HG03442 (cell line): ENCODE results near the gene NHERF2.
A peak's percentile ranks its signal among the peaks of the same experiment; 100 is the strongest.

Source experiments
- ATAC-seq: cut with Tn5 transposase; IDR thresholded peaks from one replicate; pipeline ENCODE4 v1.9.1; 2021; ENCODE audit warnings: mild to moderate bottlenecking, moderate library complexity; ENCODE audit not compliant: unreplicated experiment

The NHERF2 gene

DNA sequence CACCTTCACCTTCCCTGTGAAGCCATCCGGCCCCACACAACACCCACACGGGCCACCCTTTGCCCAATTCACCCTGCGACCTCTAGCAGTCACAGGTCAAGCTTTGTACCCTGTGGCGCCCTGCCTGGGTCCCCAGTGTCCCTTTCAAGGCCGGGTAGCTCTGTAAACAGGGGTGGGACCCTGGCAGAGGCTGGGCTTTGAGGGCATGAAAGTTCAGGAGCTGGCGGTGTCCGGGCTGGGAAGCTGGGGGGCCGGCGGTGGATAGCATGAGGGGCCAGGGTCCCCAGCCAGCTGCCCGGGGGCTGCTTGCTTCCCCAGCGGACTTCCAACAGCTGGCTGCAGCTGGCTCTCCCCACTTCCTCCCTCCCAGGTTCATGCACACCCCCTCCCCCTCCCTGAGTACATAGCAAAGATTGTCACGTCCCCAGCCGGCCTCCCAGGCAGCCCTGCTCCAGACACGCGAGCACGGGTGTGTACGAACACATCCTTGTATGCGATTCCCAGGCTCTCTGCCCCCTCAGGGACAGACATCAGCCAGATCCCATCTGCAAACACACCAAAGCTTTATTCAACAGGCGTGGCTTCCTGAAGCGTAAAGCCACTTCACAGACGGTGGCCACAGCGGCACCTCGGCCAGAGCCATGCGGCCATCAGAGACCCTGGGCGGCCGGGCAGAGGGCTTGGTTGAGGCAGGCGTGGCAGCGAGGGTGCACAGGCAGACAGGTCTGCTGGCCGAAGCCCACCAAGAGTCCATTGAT, 12.8 kb downstream of the NHERF2 start:
- no peak for ATAC-seq

DNA sequence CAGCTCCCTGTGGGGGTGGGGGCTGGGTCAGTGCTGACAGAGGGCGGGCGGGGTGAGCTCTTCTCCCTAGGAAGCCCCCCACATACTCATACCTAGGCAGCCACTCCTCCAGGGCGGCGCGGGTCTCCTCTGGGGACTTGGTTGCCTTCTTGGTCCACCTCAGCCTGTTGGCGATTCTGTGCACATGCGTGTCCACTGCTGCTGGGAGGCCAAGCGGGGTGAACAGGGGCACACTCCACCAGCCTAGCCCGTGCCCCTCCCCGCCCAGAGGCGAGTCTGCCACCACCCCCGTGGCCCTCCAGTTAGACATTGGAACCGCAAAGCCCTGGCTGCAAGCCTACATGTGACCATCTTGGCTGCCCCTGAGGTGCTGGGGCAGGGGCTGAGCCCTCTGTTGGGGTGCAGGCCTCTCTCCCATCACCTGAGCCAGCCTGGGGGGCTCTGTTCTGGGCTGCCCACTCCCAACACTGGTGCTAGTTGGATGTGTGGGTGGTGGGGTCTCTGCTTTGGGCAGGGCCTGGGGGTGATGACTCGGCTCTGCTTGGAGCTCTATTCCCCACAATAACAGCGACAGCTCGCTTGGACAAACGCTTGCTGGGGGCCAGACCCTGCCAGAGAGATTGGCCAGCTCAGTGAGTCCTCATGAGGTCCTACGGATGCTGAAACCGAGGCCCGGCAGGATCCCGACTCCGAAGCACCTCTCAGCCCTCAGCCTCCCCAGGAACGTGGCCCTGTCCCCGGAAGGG, 13.5 kb downstream of the NHERF2 start:
- no peak for ATAC-seq

DNA sequence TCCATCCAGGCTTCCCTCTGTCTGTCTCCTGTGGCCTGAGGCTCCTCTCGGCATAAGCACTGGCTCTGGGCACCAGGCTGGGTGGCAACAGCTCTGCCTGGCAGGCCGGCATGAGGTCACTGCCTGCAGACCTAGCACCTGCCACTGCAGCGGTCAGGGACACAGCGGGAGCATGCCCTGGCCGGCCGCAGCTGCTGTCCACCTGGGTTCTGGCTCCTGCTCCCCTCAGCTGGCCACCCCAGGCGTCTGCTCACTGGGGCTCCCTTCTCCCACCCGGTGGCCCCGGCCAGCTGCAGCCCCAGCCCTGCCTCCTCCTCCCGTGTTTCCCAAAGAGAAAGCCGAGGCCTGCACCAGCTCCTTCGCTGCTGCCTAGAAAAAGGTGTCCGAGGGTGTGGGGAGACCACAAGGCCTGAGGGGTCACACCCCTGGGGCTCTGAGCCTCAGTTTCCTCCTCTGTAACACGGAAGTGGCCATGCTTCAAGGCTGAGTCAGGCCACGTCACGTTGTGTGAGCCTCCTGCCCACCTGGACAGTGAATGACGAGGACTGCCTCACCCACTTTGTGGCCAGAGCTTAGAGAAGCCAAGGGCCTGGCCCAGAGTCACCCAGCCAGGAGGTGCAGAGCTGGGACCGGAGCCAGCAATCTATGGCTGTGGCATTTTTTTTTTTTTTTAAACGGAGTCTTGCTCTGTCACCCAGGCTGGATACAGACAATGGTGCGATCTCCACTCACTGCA, 14.3 kb downstream of the NHERF2 start:
- ATAC-seq: no peak

DNA sequence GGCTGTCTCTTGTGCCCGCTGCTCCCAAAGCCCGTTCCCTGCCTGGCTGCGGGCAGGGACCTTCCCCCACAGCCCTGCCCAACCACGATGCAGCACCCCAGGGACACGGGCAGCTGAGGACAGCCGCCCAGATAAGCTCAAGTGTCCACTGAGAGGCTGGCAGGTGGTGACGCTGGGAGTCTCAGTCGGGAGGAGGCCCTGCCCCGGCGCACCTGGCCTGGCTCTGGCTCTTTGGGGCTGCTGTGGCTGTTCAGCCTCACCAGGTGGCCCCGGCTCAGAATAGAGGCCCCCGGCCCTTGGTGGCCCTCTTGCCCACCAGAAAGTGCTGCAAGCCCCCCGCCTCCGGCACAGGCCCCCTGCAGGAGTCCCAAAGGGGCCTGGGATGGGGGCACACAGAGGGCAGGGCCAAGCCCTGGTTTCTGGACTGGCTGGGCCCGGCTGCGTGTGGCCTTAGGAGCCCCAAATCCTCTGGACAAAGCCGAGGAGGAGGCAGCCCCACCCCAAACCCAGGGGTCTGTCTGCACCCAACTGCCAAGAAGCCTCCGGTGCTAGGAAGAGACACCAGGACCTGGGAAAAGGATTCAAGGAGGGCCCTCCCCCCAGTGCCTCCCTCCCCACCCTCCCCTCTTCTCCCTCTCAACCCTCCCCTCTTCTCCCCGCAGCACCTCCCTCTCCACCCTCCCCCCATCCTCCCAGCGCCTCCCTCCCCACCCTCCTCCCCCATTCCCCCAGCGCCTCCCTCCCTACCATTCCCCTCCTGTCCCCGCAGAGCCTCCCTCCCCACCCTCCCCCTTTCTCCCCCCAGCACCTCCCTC, 15.7 kb downstream of the NHERF2 start:
- no peak for ATAC-seq

DNA sequence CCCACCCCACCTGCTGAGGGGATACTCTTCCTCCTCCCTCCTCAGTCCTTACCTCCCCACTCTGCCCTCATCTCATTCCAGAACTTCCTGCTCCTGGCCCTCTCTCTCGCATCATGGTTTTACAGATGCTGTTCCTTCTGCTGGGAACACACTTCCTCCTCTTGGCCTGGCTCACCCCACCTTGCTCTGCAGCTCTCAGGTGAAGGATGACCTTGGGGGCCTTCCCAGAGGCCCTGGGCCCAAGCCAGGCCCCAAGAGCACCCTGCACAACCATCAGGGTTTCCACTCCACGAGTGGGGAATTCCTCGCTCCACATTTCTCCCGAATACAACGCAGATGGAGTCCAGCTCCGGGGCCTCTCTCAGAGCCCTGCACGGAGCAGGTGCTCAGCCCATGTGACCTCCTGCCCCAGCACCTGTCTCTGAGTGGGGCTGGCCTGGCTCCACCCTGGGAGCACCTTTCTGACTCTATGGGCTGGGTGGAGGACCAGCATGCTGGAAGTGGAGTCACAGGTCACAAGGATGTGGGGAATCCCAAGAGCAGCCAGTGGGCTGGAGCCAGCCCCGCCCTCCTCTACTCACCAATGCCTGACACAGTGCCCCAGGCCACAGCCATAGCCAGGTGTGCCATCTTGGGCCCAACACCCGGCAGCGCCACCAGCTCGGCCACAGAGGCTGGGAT, 16.4 kb downstream of the NHERF2 start:
- ATAC-seq: no peak

DNA sequence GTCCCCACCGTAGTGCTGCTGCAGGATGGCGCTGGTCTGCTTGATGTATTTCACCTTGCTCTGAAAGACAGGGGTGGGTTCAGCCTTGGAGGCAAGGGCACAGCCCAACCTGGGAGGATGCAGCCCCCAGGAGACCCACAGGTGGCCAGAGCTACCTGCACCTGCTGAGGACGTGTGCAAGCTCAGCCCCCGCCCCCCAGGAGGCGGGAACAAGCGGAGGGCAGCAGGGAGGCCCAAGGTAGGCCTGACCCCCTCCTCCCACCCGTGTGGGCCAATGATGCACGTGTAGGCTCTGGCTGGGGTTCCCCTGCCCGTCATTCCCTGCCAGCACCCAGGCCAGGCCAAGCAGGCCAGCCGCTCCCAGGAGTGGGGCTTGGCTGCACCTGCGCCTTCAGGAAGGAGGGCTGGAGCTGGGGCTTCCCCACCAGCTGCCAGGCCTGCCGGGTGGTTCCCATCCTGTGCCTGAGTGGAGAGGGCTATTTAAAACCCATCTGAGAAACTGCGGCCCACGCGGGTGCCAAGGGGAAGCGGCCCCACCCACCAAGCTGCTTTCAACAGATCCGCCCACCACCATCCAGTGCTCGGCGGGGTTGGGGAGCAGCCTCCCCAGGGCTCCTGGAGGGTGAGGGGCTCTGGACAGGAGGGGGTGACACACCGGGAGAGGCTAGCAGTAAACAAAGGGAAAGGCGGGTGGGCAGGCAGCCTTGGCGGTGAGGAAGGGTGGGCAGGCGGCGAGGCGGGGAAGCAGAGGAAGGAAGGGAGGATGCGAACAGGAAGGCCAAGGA, 17.2 kb downstream of the NHERF2 start:
- ATAC-seq: no peak

- ATAC-seq: no peak
Observed at GRCh38 chr16:2044541-2044940, 17.8 kb downstream of the NHERF2 start.

DNA sequence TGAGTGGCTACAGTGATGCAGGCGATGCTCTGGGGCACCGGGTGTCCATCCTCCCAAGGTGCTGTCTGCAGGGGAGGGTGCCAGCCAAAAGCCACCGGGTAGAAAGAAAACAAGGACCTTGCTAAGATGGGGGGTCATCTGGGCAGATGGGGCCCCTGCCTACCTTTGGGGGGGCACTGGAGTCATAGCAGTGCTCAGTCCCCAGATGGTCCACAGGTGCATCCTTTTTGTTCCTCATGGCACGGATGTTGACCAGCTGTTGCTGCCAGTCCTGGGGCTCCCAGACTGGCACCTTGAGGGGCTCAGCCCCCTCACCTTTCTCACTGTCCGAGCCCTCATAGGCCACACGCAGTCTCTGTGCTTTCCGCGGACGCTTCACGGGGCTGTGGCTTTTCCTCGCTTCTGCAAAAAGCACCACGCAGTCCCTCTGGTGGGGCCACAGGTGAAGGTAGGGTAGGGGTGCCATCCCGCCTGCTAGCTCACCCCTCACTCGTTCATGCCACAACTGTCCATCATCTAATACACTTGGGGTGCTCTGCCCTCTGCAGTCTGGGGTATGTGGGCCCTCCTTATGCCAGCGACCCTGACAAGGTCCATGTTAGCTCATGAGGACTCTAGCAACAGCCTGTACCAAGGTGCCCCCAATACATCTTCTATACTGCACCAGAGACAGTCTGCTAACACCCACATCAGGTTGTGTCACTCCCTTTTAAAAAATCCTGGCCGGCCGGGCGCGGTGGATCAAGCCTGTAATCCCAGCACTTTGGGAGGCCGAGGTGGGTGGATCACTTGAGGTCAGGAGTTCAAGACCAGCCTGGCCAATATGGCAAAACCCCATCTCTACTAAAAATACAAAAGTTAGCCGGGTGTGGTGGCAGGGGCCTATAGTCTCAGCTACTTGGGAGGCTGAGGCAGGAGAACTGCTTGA, 19.5 kb downstream of the NHERF2 start:
- ATAC-seq: no peak

GRCh38 chr16:2046893-2047329, 20.2 kb downstream of the NHERF2 start:
- no peak for ATAC-seq

DNA sequence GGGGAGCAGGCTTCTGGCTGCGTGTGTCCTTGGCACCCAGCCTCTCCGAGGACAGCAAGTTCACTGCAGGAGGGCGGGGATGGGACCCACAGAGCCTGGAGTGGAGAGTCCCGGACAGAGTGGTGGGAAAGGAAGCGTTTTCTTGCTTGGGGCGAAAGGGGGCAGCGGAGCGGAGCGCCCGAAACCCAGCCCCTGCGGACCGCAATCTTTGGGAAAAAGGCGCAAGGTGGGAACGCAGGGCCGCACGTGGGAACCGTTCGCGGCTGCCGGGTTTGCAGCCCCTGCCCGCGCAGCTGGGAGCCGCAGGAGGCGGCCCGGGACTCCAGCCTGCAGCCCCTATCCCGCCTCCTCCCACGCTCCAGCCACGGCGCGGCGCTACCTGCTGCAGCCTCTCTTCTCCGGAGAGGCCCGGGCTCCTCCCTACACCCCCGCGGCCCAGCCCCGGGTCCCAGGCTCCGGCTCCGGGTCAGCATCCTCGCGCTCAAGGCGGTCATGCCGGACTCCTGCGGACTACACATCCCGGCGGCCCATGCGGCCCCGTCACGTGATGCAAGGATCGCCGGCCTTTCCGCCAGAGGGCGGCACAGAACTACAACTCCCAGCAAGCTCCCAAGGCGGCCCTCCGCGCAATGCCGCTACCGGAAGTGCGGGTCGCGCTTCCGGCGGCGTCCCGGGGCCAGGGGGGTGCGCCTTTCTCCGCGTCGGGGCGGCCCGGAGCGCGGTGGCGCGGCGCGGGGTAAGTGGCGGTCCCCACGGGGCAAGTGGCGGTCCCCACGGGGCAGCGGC, 20.8 kb downstream of the NHERF2 start, which contains the start of the genes NTHL1 and TSC2:
TSS of gene NTHL1 (minus strand) at position 505 of the 786 bp plus-strand sequence. CDS start at position 494, 11 bp downstream.
TSS of gene TSC2 (plus strand) at position 656 of the 786 bp plus-strand sequence. CDS start 631 bp downstream, outside the sequence.
- ATAC-seq: peak; percentile 88

DNA sequence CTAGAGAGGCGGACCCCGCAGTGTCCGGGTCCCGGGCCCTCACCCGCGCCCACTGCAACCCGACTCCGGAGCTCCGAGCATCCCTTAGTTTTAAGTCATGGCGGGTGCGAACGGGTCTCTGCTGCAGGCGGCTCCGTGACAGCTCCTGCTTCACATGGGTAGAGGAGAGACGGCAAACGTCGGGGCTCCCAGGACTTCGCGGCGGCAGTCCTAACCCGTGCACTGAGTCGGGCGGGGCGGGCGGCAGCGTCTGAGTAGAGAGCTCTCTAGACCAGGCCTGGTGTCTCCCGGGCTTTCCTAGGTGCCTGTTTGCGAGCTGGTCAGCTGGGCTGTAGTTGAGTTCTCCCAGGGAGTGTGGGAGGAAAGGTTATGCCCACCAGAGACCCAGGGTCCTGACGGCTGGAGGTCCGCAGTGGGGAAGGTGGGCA, 21.4 kb downstream of the NHERF2 start:
- ATAC-seq: no peak

DNA sequence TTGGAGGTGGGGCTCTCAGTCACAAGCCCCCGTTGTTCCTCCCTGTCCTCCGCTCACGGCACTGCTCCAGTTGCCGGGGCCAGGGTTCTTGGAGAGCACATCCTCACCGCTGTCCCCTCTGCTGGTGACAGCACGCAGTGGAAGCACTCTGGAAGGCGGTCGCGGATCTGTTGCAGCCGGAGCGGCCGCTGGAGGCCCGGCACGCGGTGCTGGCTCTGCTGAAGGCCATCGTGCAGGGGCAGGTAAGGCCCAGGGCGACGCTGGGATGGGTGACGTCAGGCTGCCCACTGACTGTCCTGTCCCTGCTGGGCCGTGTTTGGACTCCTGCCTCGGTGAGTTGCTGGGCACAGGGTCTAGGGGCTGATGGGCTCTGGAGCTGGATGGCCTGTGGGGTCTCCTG, 26.5 kb downstream of the NHERF2 start:
- ATAC-seq: no peak

DNA sequence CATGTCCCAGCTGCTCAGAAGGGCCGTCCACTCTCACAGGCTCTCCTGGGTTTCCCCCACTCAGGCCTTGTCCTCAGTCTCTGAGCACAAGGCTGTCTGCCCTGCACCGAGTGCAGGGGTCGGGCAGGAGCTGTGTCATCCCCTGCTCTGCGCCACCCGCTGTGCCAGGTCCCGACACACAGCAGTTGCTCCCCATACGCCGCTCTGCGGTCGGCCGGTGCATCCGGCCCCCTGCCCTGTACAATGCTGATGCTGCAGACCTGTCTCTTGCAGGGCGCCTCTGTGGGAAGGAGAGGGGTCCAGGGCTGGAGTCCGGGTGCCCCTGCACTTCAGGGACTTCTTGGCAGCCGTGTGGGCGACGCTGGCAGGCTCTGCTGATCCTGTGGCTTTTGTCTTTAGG, 27.2 kb downstream of the NHERF2 start:
- no peak for ATAC-seq

DNA sequence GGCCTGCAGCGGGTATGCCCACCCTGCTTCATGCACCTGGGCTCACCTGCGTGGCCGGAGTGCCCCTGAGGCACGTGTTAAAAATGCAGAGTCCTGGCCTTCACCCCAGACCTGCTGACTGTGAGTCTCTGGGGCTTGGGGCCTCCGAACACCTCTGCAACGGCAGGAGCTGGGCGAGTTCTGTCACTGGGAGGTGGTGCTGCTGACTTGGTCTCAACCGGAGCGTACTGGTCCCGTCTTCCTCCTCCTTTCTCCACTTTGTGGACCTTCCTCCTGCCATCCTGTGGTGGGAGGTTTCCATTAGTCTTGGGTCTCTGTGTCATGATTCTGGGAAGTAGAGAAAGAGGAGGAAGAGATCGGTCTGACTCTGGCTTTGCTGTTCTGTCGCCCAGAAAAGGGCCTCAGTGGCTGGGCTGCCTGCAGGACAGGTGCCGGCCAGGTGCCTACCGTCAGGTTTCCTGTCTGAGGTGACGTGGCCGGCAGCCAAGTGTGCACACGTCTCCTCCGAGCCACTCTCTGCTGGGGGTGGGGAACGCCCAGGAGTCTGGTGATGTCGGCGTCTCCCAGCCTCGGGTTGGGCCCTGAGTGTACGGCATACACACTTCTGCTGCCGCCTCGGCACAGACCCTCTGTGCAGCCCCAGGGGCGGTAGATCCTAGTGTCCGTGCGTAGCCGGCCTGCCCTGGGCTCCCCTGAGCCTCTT, 28.0 kb downstream of the NHERF2 start:
- no peak for ATAC-seq

GRCh38 chr16:2056077-2056476, 29.4 kb downstream of the NHERF2 start:
- no peak for ATAC-seq

GRCh38 chr16:2056681-2057407, 30.1 kb downstream of the NHERF2 start:
- ATAC-seq: no peak
